ENCODE results near the gene ZBTB39.
"Not testable (repeated sequence)": the region's sequence is repeated elsewhere in the genome, so short reads cannot be mapped to it uniquely, and the experiment has no call there.

ZBTB39 gene

GRCh38 chr12:56999456-56999855 lies 6.9 kb downstream of the ZBTB39 start:
- DNase-seq: no peak

GRCh38 chr12:56998981-56999380 lies 7.4 kb downstream of the ZBTB39 start:
- no peak for DNase-seq

GRCh38 chr12:56998316-56998715 lies 8.0 kb downstream of the ZBTB39 start:
- DNase-seq: no peak

- DNase-seq: no peak
These were observed 9.4 kb downstream of the ZBTB39 start for GRCh38 chr12:56996793-56997545.

GRCh38 chr12:56995930-56996496 lies 10.3 kb downstream of the ZBTB39 start:
- no peak for DNase-seq

- no peak for DNase-seq
These were observed 11.0 kb downstream of the ZBTB39 start for GRCh38 chr12:56995201-56995929.

- DNase-seq: no peak
These were observed 12.1 kb downstream of the ZBTB39 start for GRCh38 chr12:56994231-56994746.

- no peak for DNase-seq
These were observed 13.0 kb downstream of the ZBTB39 start for GRCh38 chr12:56993346-56993745.

- peak; percentile 26 to 41 for DNase-seq
These were observed 14.8 kb downstream of the ZBTB39 start for GRCh38 chr12:56991319-56992246.

GRCh38 chr12:56990648-56991318 lies 15.6 kb downstream of the ZBTB39 start:
- DNase-seq: no peak

GRCh38 chr12:56989861-56990610 lies 16.3 kb downstream of the ZBTB39 start:
- no peak for DNase-seq

GRCh38 chr12:56988207-56988739 lies 18.1 kb downstream of the ZBTB39 start:
- DNase-seq: no peak

GRCh38 chr12:56987551-56988053 lies 18.7 kb downstream of the ZBTB39 start:
- peak; percentile 56 to 73 for DNase-seq

- DNase-seq: no peak
These were observed 19.3 kb downstream of the ZBTB39 start for GRCh38 chr12:56987011-56987410.

- DNase-seq: not testable (repeated sequence)
These were observed 20.6 kb downstream of the ZBTB39 start for GRCh38 chr12:56985714-56986113.

- no peak for DNase-seq
These were observed 23.0 kb downstream of the ZBTB39 start for GRCh38 chr12:56983386-56983785.

GRCh38 chr12:56982578-56983236 lies 23.6 kb downstream of the ZBTB39 start:
- DNase-seq: not testable (repeated sequence)

GRCh38 chr12:56980941-56981530 lies 25.3 kb downstream of the ZBTB39 start:
- DNase-seq: no peak

GRCh38 chr12:56980268-56980667 lies 26.1 kb downstream of the ZBTB39 start:
- DNase-seq: no peak

GRCh38 chr12:56979628-56980027 lies 26.7 kb downstream of the ZBTB39 start:
- no peak for DNase-seq
